GM23338 (cell line): ENCODE data around the gene ACTN2. TPM values are rescaled to one million over a fixed set of nuclear protein-coding genes. Genes with fewer than 3 reads are reported as not detected.

Source experiments
- ATAC-seq: fragments of 200-7000 bp; cut with Tn5 transposase; 3 replicates; pipeline ENCODE4 v1.9.1; 2020
- DNase-seq: peaks from one replicate; pipeline ENCODE4 v3.0.0-alpha.2; 2015; ENCODE audit warnings: low spot score
- H2AFZ ChIP-seq: fragments of 200-600 bp; sonication (generic); 2 replicates; pipeline ENCODE4 v1.8.0; 2016; ENCODE audit warnings: antibody characterized with exemption, mild to moderate bottlenecking, moderate library complexity
- H3F3A ChIP-seq: fragments of 200-600 bp; sonication (generic); replicated peaks from 2 replicates; pipeline ENCODE4 v1.8.0; 2017; ENCODE audit warnings: antibody characterized with exemption, mixed run types, low read depth
- H3K27ac ChIP-seq: fragments of 200-600 bp; sonication (generic); 2 replicates; pipeline ENCODE4 v1.6.1; 2016; ENCODE audit warnings: low read depth
- H3K27me3 ChIP-seq: fragments of 200-600 bp; sonication (generic); 2 replicates; pipeline ENCODE4 v1.8.0; 2016; ENCODE audit warnings: mild to moderate bottlenecking, mixed run types, moderate library complexity; ENCODE audit not compliant: insufficient read depth
- H3K36me3 ChIP-seq: fragments of 200-600 bp; sonication (generic); 2 replicates; pipeline ENCODE4 v1.8.0; 2016; ENCODE audit warnings: mild to moderate bottlenecking; ENCODE audit not compliant: insufficient read depth
- H3K4me1 ChIP-seq: fragments of 200-600 bp; sonication (generic); 2 replicates; pipeline ENCODE4 v1.8.0; 2016; ENCODE audit warnings: mild to moderate bottlenecking, moderate library complexity; ENCODE audit not compliant: insufficient read depth
- H3K4me2 ChIP-seq: fragments of 200-600 bp; sonication (generic); 2 replicates; pipeline ENCODE4 v1.7.1; 2017; ENCODE audit warnings: mixed run types
- H3K4me3 ChIP-seq: fragments of 200-600 bp; sonication (generic); 2 replicates; pipeline ENCODE4 v1.6.1; 2016; ENCODE audit warnings: mixed run types
- H3K79me2 ChIP-seq: fragments of 200-600 bp; sonication (generic); replicated peaks from 2 replicates; pipeline ENCODE4 v1.8.0; 2017; ENCODE audit warnings: mild to moderate bottlenecking; ENCODE audit not compliant: insufficient read depth
- H3K9me2 ChIP-seq: fragments of 200-600 bp; sonication (generic); 2 replicates; pipeline ENCODE4 v1.8.0; 2017; ENCODE audit not compliant: insufficient read depth
- H4K20me1 ChIP-seq: fragments of 200-600 bp; sonication (generic); replicated peaks from 2 replicates; pipeline ENCODE4 v1.8.0; 2017; ENCODE audit warnings: mild to moderate bottlenecking; ENCODE audit not compliant: insufficient read depth
- H3K27ac Mint-ChIP-seq: 2 replicates; pipeline ENCODE4 v1.8.0; 2020; ENCODE audit warnings: inconsistent platforms, mild to moderate bottlenecking, moderate library complexity, mixed read lengths
- H3K27me3 Mint-ChIP-seq: 3 replicates; pipeline ENCODE4 v1.8.0; 2022; ENCODE audit warnings: low read depth, mild to moderate bottlenecking, moderate library complexity, mixed read lengths, inconsistent platforms; ENCODE audit not compliant: insufficient read depth, poor library complexity
- H3K36me3 Mint-ChIP-seq: 3 replicates; pipeline ENCODE4 v1.8.0; 2021; ENCODE audit warnings: low read depth, mild to moderate bottlenecking, inconsistent platforms, moderate library complexity, mixed read lengths
- H3K4me1 Mint-ChIP-seq: 3 replicates; pipeline ENCODE4 v1.8.0; 2020; ENCODE audit warnings: mild to moderate bottlenecking, inconsistent platforms, mixed read lengths
- H3K4me3 Mint-ChIP-seq: 3 replicates; pipeline ENCODE4 v1.8.0; 2021; ENCODE audit warnings: moderate library complexity, mild to moderate bottlenecking, inconsistent platforms, mixed read lengths
- H3K9me3 Mint-ChIP-seq: 3 replicates; pipeline ENCODE4 v1.8.0; 2020; ENCODE audit warnings: moderate library complexity, mild to moderate bottlenecking, inconsistent platforms, mixed read lengths
- CREB1 ChIP-seq: fragments of 250-450 bp; sonication (Bioruptor Pico); IDR thresholded peaks from 2 replicates; pipeline ENCODE4 v1.5.0; 2020; ENCODE audit warnings: low read depth, mild to moderate bottlenecking, moderate library complexity
- EZH2 ChIP-seq: fragments of 200-600 bp; sonication (generic); IDR thresholded peaks from one replicate; pipeline ENCODE4 v1.8.0; 2017; ENCODE audit warnings: antibody characterized with exemption, mild to moderate bottlenecking, low read depth; ENCODE audit not compliant: unreplicated experiment
- EZH2phosphoT487 ChIP-seq: fragments of 200-600 bp; sonication (generic); IDR thresholded peaks from one replicate; pipeline ENCODE4 v1.8.1; 2018; ENCODE audit warnings: antibody characterized with exemption; ENCODE audit not compliant: unreplicated experiment
- JUNB ChIP-seq: IDR thresholded peaks from one replicate; pipeline ENCODE4 v1.6.1; 2016; ENCODE audit warnings: antibody characterized with exemption; ENCODE audit not compliant: unreplicated experiment
- NANOG ChIP-seq: IDR thresholded peaks from 2 replicates; pipeline ENCODE4 v1.6.1; 2016; ENCODE audit warnings: antibody characterized with exemption, borderline replicate concordance
- POLR2AphosphoS5 ChIP-seq: IDR thresholded peaks from 2 replicates; pipeline ENCODE4 v1.6.1; 2016; ENCODE audit warnings: antibody characterized with exemption, low read depth
- REST ChIP-seq: IDR thresholded peaks from one replicate; pipeline ENCODE4 v1.6.1; 2018; ENCODE audit warnings: antibody characterized with exemption; ENCODE audit not compliant: unreplicated experiment
- STAT1 ChIP-seq: IDR thresholded peaks from one replicate; pipeline ENCODE4 v1.6.1; 2016; ENCODE audit warnings: antibody characterized with exemption; ENCODE audit not compliant: unreplicated experiment
- ZNF114 ChIP-seq: fragments of 250-450 bp; sonication (Bioruptor Pico); IDR thresholded peaks from 2 replicates; pipeline ENCODE4 v1.5.0; 2020; ENCODE audit warnings: mild to moderate bottlenecking, moderate library complexity
- ZNF331 ChIP-seq: fragments of 250-450 bp; sonication (Bioruptor Pico); IDR thresholded peaks from 2 replicates; pipeline ENCODE4 v1.5.0; 2020; ENCODE audit warnings: low read depth, mild to moderate bottlenecking, moderate library complexity
- polyA plus RNA-seq: library from polyadenylated mRNA; unstranded; fragments of >200 nt; fragmentation: Nextera tagmentation; extraction: Ambion mirVana; gene quantifications from 2 replicates; pipeline ENCODE4 v1.2.1, GENCODE V29; 2016
- total RNA-seq: library from RNA; depleted of rRNA; stranded (reverse); fragments of >200 nt; shearing (Covaris generic); gene quantifications from 2 replicates; pipeline ENCODE4 v1.2.3, GENCODE V29; 2014
- TF ChIP-seq, protein P1 (sequence below): IDR thresholded peaks from 2 replicates; pipeline ENCODE4 v1.6.1; 2016; ENCODE audit warnings: antibody characterized with exemption
- TF ChIP-seq, protein P2 (sequence below), 2 experiments: fragments of 200-600 bp in 1 of 2; sonication (generic) in 1 of 2; conservative IDR thresholded peaks; 2 replicates each; pipeline versions ENCODE4 v1.5.1 to v1.6.1; 2016 to 2017; ENCODE audit warnings: antibody characterized with exemption in 2 of 2, low read depth in 2 of 2, mild to moderate bottlenecking in 2 of 2, moderate library complexity in 1 of 2

Gene ACTN2
- total and polyA plus RNA-seq, 2 experiments from 2014 or later, result 1.9 to 2.8 TPM

DNA sequence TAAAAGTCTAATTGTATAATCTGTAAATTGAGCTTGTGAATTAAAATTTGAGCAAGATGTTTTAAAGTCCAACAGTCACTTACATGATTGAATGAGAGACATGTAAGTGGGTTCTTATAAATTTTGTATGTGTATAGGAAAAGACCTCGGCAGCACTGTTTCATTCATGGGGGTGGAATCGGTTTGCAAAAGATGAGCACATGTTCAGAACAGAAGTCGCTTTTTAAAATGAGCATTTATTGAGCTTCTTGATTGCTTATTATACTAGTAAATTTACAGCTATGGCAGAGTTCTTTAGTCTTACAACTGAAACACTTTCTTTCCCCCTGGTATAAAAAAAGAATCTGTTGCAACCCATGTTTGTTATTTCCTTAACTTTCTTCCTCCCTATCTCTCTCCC, 33.9 kb downstream of the ACTN2 start:
- TF ChIP-seq STAT1 (no peak), EZH2 (no peak), NANOG (no peak), REST (no peak), ZNF114 (no peak)
- TF ChIP-seq, protein P1, sequence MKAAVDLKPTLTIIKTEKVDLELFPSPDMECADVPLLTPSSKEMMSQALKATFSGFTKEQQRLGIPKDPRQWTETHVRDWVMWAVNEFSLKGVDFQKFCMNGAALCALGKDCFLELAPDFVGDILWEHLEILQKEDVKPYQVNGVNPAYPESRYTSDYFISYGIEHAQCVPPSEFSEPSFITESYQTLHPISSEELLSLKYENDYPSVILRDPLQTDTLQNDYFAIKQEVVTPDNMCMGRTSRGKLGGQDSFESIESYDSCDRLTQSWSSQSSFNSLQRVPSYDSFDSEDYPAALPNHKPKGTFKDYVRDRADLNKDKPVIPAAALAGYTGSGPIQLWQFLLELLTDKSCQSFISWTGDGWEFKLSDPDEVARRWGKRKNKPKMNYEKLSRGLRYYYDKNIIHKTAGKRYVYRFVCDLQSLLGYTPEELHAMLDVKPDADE, result no peak
- no peak overlapping the region for H3K4me3 Mint-ChIP-seq
- H2AFZ ChIP-seq, result no peak overlapping the region
- H3K4me3 ChIP-seq, result no peak overlapping the region
- ATAC-seq, result no peak
- H3K27me3 ChIP-seq, result no peaks in the 10 kb centered on the region
- H3K36me3 ChIP-seq, result no peaks in the 10 kb centered on the region
- no peaks in the 10 kb centered on the region for H3K79me2 ChIP-seq
- no peaks in the 10 kb centered on the region for H3K36me3 Mint-ChIP-seq
- no peaks in the 10 kb centered on the region for H3K4me1 ChIP-seq
- H3K4me1 Mint-ChIP-seq, result no peaks in the 10 kb centered on the region
- H3K9me3 Mint-ChIP-seq, result no peaks in the 10 kb centered on the region
- DNase-seq, result no peak
- H3K27ac ChIP-seq, result no peak overlapping the region
- H3K9me2 ChIP-seq, result 0 out of 2 replicates have a peak, but pooled peaks cover 3% of the 10 kb centered on the region
- no peak overlapping the region for H3K4me2 ChIP-seq
- H4K20me1 ChIP-seq, result no peaks in the 10 kb centered on the region
- no peak overlapping the region for H3K27ac Mint-ChIP-seq
- H3F3A ChIP-seq, result no peaks in the 10 kb centered on the region
- no peaks in the 10 kb centered on the region for H3K27me3 Mint-ChIP-seq

DNA sequence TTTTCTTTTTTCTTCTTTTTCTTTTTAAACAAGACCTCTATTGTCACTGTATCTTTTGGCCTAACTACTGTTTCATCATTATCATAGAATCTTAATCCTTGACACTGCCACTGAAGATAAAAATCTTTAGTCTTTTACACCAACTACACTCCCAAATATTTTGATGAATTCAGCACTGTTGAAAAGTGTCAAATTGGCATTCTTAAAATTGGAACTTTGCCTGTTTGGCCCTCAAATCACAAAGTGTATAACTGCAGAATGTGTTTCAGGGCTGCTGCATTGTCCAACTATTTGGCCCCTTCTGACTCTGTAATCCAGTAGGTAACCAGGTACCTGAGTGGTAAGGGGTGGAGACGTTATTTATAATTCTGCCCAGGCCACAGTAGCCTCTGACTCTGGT, 34.3 kb downstream of the ACTN2 start:
- Histone ChIP-seq H3K4me1 (no peaks in the 10 kb centered on the region), H3K4me2 (no peak overlapping the region), H3K9me2 (0 out of 2 replicates have a peak, but pooled peaks cover 3% of the 10 kb centered on the region), H3K4me3 (no peak overlapping the region), H3F3A (no peaks in the 10 kb centered on the region), H3K27me3 (no peaks in the 10 kb centered on the region), H3K36me3 (no peaks in the 10 kb centered on the region), H2AFZ (no peak overlapping the region), H4K20me1 (no peaks in the 10 kb centered on the region), H3K27ac (no peak overlapping the region), H3K79me2 (no peaks in the 10 kb centered on the region)
- H3K4me3 Mint-ChIP-seq, result no peak overlapping the region
- H3K36me3 Mint-ChIP-seq, result no peaks in the 10 kb centered on the region
- H3K4me1 Mint-ChIP-seq, result no peaks in the 10 kb centered on the region
- no peak overlapping the region for H3K27ac Mint-ChIP-seq
- DNase-seq (no peak), ATAC-seq (no peak)
- H3K27me3 Mint-ChIP-seq, result no peaks in the 10 kb centered on the region
- no peaks in the 10 kb centered on the region for H3K9me3 Mint-ChIP-seq
- TF ChIP-seq, protein P1, result no peak
- TF ChIP-seq EZH2 (no peak), CREB1 (CRISPR knock-in tag) (no peak), ZNF331 (CRISPR knock-in tag) (no peak), STAT1 (no peak), ZNF114 (no peak), NANOG (no peak), REST (no peak), EZH2phosphoT487 (no peak), POLR2AphosphoS5 (no peak), JUNB (no peak)
- TF ChIP-seq, protein P2, sequence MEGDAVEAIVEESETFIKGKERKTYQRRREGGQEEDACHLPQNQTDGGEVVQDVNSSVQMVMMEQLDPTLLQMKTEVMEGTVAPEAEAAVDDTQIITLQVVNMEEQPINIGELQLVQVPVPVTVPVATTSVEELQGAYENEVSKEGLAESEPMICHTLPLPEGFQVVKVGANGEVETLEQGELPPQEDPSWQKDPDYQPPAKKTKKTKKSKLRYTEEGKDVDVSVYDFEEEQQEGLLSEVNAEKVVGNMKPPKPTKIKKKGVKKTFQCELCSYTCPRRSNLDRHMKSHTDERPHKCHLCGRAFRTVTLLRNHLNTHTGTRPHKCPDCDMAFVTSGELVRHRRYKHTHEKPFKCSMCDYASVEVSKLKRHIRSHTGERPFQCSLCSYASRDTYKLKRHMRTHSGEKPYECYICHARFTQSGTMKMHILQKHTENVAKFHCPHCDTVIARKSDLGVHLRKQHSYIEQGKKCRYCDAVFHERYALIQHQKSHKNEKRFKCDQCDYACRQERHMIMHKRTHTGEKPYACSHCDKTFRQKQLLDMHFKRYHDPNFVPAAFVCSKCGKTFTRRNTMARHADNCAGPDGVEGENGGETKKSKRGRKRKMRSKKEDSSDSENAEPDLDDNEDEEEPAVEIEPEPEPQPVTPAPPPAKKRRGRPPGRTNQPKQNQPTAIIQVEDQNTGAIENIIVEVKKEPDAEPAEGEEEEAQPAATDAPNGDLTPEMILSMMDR (conservative IDR thresholded peaks at IDR 0.05; ENCODE audit: low read depth in 2 of 2), result no peak
